ENCODE data around the gene AANAT. TPM values are rescaled to one million over a fixed set of nuclear protein-coding genes. Genes with fewer than 3 reads are reported as not detected.
A peak's percentile ranks its signal among the peaks of the same experiment; 100 is the strongest.

The AANAT gene
- total RNA-seq, 6 experiments from 2014 or later: not detected

DNA sequence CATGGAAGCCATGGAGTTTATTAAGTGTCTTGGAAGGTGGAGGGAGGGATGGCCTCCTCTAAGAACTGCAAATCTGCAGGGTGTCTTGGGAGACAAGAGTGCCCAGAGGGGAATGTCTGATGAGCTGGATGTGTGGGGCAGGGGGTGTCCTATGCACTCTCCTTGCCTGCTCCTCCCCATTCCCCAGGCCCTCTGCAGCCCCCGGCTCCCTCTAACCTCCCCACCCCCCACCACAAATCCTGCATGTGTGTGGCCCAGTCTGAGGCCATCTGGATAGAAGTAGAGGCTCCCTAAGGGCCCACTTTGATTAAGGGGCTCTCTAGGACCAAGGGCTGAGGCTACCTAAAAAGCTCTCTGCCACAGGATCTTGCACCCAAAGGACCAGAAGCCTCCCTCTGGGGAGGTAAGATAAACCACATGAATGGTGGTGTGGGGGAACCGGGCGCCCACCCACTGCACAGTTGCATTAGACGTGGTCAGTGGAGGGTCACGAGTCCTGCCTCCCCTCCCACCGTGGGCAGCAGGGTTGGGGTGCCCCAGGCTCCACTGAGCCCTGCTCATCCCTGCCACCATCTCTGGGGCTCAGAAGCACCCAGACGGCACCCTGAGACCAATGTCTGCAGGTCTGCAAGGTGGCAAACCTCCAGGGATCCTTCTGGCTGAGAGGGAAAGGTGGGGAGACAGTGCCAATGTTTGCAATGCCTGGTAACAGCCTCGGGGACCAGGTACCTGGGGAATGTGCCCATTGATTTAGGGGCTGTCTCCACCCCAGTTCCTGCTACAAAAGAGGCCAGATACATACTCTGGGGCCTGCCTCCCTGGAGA, 618 bp downstream of the AANAT start:
- DNase-seq: peak in 1 of 3 donors; percentile 43

DNA sequence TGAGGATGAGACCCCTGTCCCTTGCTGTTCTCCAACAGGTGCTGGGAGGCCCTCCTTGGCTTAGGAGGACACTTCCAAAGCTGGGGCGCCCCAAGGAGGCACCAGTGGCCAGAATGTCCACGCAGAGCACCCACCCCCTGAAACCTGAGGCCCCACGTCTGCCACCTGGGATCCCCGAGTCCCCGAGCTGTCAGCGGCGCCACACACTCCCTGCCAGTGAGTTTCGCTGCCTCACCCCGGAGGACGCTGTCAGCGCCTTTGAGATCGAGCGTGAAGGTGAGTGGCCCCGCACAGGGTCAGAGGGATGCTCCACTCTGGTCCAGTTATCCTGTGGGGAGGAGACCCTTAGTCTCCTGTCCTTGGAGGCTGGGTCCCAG, 1.2 kb downstream of the AANAT start:
- TF ChIP-seq, protein P1, sequence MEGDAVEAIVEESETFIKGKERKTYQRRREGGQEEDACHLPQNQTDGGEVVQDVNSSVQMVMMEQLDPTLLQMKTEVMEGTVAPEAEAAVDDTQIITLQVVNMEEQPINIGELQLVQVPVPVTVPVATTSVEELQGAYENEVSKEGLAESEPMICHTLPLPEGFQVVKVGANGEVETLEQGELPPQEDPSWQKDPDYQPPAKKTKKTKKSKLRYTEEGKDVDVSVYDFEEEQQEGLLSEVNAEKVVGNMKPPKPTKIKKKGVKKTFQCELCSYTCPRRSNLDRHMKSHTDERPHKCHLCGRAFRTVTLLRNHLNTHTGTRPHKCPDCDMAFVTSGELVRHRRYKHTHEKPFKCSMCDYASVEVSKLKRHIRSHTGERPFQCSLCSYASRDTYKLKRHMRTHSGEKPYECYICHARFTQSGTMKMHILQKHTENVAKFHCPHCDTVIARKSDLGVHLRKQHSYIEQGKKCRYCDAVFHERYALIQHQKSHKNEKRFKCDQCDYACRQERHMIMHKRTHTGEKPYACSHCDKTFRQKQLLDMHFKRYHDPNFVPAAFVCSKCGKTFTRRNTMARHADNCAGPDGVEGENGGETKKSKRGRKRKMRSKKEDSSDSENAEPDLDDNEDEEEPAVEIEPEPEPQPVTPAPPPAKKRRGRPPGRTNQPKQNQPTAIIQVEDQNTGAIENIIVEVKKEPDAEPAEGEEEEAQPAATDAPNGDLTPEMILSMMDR (IDR thresholded peaks at IDR 0.05): no peak
- TF ChIP-seq POLR2A (IDR thresholded peaks at IDR 0.05): no peak
- intact Hi-C loops (cut with DNase I): loop anchor here (5.0 kb wide), 1 partner anchor 39 kb away; no protein-coding TSS in a partner anchor

More for the DNA sequence above, 618 bp downstream of the AANAT start:
- no peaks in the 10 kb centered on the region for H3K4me1 ChIP-seq
- no peak overlapping the region for H3K4me3 ChIP-seq
- H3K27ac ChIP-seq: no peak overlapping the region
- H3K36me3 ChIP-seq: no peaks in the 10 kb centered on the region
- H3K9me3 ChIP-seq: no peaks in the 10 kb centered on the region
- intact Hi-C loops (cut with DNase I): loop anchor here (5.0 kb wide), 1 partner anchor 39 kb away; no protein-coding TSS in a partner anchor
- no peak for ATAC-seq
- no CpG with 5 or more reads among the region's 8 CpGs for WGBS (ENCODE audit: insufficient coverage, low coverage, low lambda C conversion rate, missing lambda C conversion rate)
- no peaks in the 10 kb centered on the region for H3K27me3 ChIP-seq
- no peak for TF ChIP-seq POLR2A (IDR thresholded peaks at IDR 0.05)
- TF ChIP-seq, protein P1 (IDR thresholded peaks at IDR 0.05): no peak

DNA sequence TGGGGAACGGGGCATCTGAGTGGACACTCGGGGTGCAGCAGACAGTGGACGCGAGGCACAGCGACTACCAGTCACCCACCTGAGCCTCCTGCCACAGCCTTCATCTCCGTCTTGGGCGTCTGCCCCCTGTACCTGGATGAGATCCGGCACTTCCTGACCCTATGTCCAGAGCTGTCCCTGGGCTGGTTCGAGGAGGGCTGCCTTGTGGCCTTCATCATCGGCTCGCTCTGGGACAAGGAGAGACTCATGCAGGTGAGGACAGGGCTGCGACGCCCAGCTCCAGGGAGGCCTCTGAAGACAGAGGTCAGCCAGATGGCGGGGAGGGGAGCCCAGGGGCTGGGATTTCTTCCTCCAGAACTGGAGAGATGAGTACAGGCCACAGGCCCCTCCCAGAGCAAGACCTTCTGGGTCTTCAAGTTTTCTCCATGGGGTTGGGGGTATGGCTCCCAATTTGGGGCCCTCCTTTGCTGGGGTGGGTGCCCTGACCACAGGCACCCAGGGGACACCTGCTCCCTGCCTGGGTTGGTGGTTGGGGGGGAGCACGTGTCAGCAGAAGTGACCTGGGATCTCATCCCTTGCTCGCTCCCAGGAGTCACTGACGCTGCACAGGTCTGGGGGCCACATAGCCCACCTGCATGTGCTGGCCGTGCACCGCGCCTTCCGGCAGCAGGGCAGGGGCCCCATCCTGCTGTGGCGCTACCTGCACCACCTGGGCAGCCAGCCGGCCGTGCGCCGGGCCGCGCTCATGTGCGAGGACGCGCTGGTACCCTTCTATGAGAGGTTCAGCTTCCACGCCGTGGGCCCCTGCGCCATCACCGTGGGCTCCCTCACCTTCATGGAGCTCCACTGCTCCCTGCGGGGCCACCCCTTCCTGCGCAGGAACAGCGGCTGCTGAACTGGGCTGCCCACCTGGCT, 1.9 kb downstream of the AANAT start:
- TF ChIP-seq POLR2A (IDR thresholded peaks at IDR 0.05): no peak
- TF ChIP-seq, protein P1 (IDR thresholded peaks at IDR 0.05): no peak
- intact Hi-C loops (cut with DNase I): loop anchor here (5.0 kb wide), 1 partner anchor 38 kb away; no protein-coding TSS in a partner anchor
- no peak for ATAC-seq
- no peaks in the 10 kb centered on the region for H3K9me3 ChIP-seq
- H3K4me3 ChIP-seq: no peak overlapping the region
- no peaks in the 10 kb centered on the region for H3K27me3 ChIP-seq
- WGBS (ENCODE audit: insufficient coverage, low coverage, low lambda C conversion rate, missing lambda C conversion rate): no CpG with 5 or more reads among the region's 38 CpGs
- peak in 1 of 3 donors; percentile 41 for DNase-seq
- no peak overlapping the region for H3K27ac ChIP-seq
- H3K36me3 ChIP-seq: no peaks in the 10 kb centered on the region
- H3K4me1 ChIP-seq: no peaks in the 10 kb centered on the region

More for the DNA sequence above, 1.2 kb downstream of the AANAT start:
- Histone ChIP-seq H3K4me3 (no peak overlapping the region), H3K9me3 (no peaks in the 10 kb centered on the region), H3K36me3 (no peaks in the 10 kb centered on the region), H3K27ac (no peak overlapping the region), H3K4me1 (no peaks in the 10 kb centered on the region), H3K27me3 (no peaks in the 10 kb centered on the region)
- DNase-seq (peak in 1 of 3 donors; percentile 42), ATAC-seq (no peak)
- no CpG with 5 or more reads among the region's 14 CpGs for WGBS (ENCODE audit: insufficient coverage, low coverage, low lambda C conversion rate, missing lambda C conversion rate)

DNA sequence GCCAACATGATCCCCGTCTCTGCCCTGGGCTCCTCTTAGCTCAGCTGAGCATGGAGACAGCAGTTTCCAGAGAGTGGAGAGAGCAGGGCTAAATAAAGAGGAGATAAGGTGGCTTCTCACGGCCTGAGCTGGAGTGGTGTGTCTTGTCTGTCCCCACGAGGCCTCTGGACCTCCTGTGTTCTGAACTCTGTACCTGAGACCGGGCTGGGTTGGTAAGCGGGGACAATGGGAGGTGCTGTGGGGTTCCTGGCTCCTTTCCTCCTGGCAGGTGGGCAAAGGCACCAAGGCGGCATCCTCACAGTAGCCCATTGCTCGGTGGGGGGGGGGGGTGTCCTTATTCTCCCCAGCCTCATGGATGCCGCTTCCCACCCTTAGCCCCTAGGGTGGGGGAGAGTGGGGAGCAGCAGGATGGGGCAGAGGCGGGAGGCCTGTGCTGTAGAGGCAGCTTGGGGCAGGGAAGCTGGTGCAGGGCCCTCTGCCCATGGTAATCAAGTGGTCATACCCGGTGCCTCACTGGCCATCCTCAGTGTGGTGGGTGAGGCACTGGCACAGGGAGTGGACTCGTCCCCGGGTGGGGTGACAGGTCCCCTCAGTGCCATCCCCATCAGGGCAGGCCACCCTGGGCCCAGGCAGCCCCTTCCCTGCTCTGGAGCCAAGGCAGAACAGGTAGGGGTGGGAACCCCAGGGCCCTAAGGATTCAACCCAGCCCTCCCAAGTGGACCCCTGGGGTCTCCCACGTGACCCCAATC, 2.8 kb downstream of the AANAT start:
- Histone ChIP-seq H3K27me3 (no peaks in the 10 kb centered on the region), H3K36me3 (no peaks in the 10 kb centered on the region), H3K9me3 (no peaks in the 10 kb centered on the region), H3K4me1 (no peaks in the 10 kb centered on the region), H3K4me3 (no peak overlapping the region), H3K27ac (no peak overlapping the region)
- ATAC-seq (no peak), DNase-seq (peak in 1 of 3 donors; percentile 42)
- intact Hi-C loops (cut with DNase I): loop anchor here (5.0 kb wide), 1 partner anchor 37 kb away; no protein-coding TSS in a partner anchor
- TF ChIP-seq POLR2A (IDR thresholded peaks at IDR 0.05): no peak
- TF ChIP-seq, protein P1 (IDR thresholded peaks at IDR 0.05): no peak
- WGBS (ENCODE audit: insufficient coverage, low coverage, low lambda C conversion rate, missing lambda C conversion rate): 60% methylated on average over 3 of the region's 13 CpGs

Measured in right lobe of liver (tissue), 6 donors.